A673 (cell line): ENCODE data around the gene PREX1. TPM values are rescaled to one million over a fixed set of nuclear protein-coding genes. Genes with fewer than 3 reads are reported as not detected.

Experiments
- BruUV-seq: library from RNA; stranded (reverse); fragments of 400-500 nt; replicated peaks from 2 replicates; lab custom pipeline; 2021; lab: Mats Ljungman, UMichigan
- CTCF ChIA-PET: fragments of 300-600 bp; sonication (Branson Sonifier 250); formaldehyde crosslinking; loops from one replicate; lab custom pipeline; 2022; ENCODE audit warnings: antibody characterized with exemption; lab: Charles Lee
- POLR2A ChIA-PET: fragments of 300-600 bp; sonication (Branson Sonifier 250); formaldehyde crosslinking; loops from one replicate; lab custom pipeline; 2022; ENCODE audit warnings: antibody characterized with exemption; ENCODE audit not compliant: low non-redundant PET; lab: Charles Lee
- DNase-seq: peaks from one replicate; pipeline ENCODE4 v3.0.0-alpha.2; 2015; ENCODE audit warnings: low spot score
- H3K27ac ChIP-seq: fragments of 200-600 bp; sonication (generic); 2 replicates; pipeline ENCODE4 v1.5.1; 2016; ENCODE audit warnings: mixed run types, low read depth, mild to moderate bottlenecking, mixed read lengths, antibody characterized with exemption, low read length; ENCODE audit not compliant: poor library complexity, severe bottlenecking
- H3K27me3 ChIP-seq: fragments of 200-600 bp; sonication (generic); replicated peaks from 2 replicates; pipeline ENCODE4 v1.6.1; 2017; ENCODE audit warnings: mixed run types, low read depth, mild to moderate bottlenecking, mixed read lengths, antibody characterized with exemption, low read length; ENCODE audit not compliant: insufficient read depth, poor library complexity
- H3K36me3 ChIP-seq: fragments of 200-600 bp; sonication (generic); 2 replicates; pipeline ENCODE4 v1.6.1; 2016; ENCODE audit warnings: mixed run types, mild to moderate bottlenecking, mixed read lengths, antibody characterized with exemption, low read length; ENCODE audit not compliant: insufficient read depth, poor library complexity, severe bottlenecking
- H3K4me1 ChIP-seq: fragments of 200-600 bp; sonication (generic); 2 replicates; pipeline ENCODE4 v1.6.1; 2017; ENCODE audit warnings: mixed run types, mild to moderate bottlenecking, mixed read lengths, antibody characterized with exemption, low read length; ENCODE audit not compliant: insufficient read depth, poor library complexity, severe bottlenecking
- H3K4me3 ChIP-seq: fragments of 200-600 bp; sonication (generic); 2 replicates; pipeline ENCODE4 v1.5.1; 2016; ENCODE audit warnings: low read depth, mixed run types, mild to moderate bottlenecking, mixed read lengths, low read length; ENCODE audit not compliant: poor library complexity, severe bottlenecking
- H3K9me3 ChIP-seq: fragments of 200-600 bp; sonication (generic); 2 replicates; pipeline ENCODE4 v1.6.1; 2016; ENCODE audit warnings: mixed run types, low read depth, mild to moderate bottlenecking, mixed read lengths, antibody characterized with exemption, low read length; ENCODE audit not compliant: poor library complexity, severe bottlenecking
- EZH2 ChIP-seq: fragments of 200-600 bp; sonication (generic); IDR thresholded peaks from 2 replicates; pipeline ENCODE4 v1.6.1; 2017; ENCODE audit warnings: borderline replicate concordance, low read depth, mild to moderate bottlenecking, mixed read lengths, antibody characterized with exemption, low read length; ENCODE audit not compliant: poor library complexity, severe bottlenecking
- intact Hi-C: fragments of 100-400 bp; cut with micrococcal nuclease; formaldehyde crosslinking; loops from one replicate; pipeline ENCODE4 v1.10.0; 2022; ENCODE audit not compliant: unreplicated experiment
- total RNA-seq: library from RNA; stranded (reverse); gene quantifications from 2 replicates; pipeline ENCODE4 v1.2.3, GENCODE V29; 2021
- TF ChIP-seq, protein P1 (sequence below): fragments of 300-800, 200-600 bp; sonication (generic); conservative IDR thresholded peaks from 2 replicates; pipeline ENCODE4 v1.5.1; 2017; ENCODE audit warnings: low read depth, mild to moderate bottlenecking, antibody characterized with exemption, low read length, moderate library complexity, mixed read lengths

PREX1 gene
- total RNA-seq, 1 experiment from 2014 or later = 145 TPM

GRCh38 chr20:48604426-48604825 is 223.4 kb downstream of the PREX1 start:
- Histone ChIP-seq H3K27ac (no peak overlapping the region), H3K36me3 (no peaks in the 10 kb centered on the region), H3K4me1 (no peaks in the 10 kb centered on the region), H3K4me3 (no peak overlapping the region), H3K9me3 (no peaks in the 10 kb centered on the region), H3K27me3 (no peaks in the 10 kb centered on the region)
- intact Hi-C loops = no loop called here
- DNase-seq = no peak
- no TSS peak for BruUV-seq
- TF ChIP-seq, protein P1, sequence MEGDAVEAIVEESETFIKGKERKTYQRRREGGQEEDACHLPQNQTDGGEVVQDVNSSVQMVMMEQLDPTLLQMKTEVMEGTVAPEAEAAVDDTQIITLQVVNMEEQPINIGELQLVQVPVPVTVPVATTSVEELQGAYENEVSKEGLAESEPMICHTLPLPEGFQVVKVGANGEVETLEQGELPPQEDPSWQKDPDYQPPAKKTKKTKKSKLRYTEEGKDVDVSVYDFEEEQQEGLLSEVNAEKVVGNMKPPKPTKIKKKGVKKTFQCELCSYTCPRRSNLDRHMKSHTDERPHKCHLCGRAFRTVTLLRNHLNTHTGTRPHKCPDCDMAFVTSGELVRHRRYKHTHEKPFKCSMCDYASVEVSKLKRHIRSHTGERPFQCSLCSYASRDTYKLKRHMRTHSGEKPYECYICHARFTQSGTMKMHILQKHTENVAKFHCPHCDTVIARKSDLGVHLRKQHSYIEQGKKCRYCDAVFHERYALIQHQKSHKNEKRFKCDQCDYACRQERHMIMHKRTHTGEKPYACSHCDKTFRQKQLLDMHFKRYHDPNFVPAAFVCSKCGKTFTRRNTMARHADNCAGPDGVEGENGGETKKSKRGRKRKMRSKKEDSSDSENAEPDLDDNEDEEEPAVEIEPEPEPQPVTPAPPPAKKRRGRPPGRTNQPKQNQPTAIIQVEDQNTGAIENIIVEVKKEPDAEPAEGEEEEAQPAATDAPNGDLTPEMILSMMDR = no peak
- no peak for TF ChIP-seq EZH2
- POLR2A ChIA-PET = no interaction called here
- CTCF ChIA-PET = no interaction called here

- ChIA-PET CTCF (no interaction called here), POLR2A (no interaction called here)
- Histone ChIP-seq H3K36me3 (no peaks in the 10 kb centered on the region), H3K4me1 (no peaks in the 10 kb centered on the region), H3K9me3 (no peaks in the 10 kb centered on the region), H3K27me3 (no peaks in the 10 kb centered on the region), H3K4me3 (no peak overlapping the region), H3K27ac (no peak overlapping the region)
- BruUV-seq = no TSS peak
- intact Hi-C loops = no loop called here
- no peak for TF ChIP-seq EZH2
- TF ChIP-seq, protein P1 = no peak
- DNase-seq = no peak
Observed at GRCh38 chr20:48603819-48604405, 223.9 kb downstream of the PREX1 start.

DNA sequence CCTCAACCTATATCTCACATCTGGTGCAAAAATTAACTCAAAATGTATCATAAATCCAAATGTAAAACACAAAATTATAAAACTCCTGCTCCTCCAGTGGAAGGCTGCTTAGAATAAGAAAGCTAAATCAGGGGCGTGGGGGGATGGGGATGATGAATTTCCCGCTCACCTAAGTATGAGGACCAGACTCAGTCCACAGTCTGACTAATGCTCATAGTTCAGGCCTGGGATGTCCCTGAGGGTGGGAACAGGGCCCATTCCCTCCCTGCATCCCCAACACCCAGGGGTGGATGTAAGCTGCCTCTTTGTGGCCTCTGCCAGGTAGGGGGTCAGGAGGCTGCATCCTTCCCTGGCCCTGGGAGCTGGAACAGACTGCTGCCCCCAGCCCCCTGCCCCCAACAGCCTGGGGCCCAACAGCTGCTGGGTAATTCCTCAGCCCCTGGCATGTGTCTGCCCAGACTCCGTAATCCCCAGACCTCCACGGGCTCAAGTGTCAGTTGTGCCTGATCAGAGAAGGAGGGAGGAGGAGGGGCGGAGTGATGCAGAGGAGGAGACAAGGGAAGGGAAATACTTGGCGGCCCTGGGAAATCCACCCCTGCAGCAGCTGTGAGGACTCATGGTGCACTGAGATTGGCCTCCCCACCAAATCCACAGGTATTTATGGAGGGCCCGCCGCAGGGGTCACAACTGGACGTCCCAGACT is 224.5 kb downstream of the PREX1 start:
- intact Hi-C loops = no loop called here
- Histone ChIP-seq H3K9me3 (no peaks in the 10 kb centered on the region), H3K4me3 (no peak overlapping the region), H3K36me3 (no peaks in the 10 kb centered on the region), H3K27ac (no peak overlapping the region), H3K4me1 (no peaks in the 10 kb centered on the region), H3K27me3 (no peaks in the 10 kb centered on the region)
- DNase-seq = no peak
- POLR2A ChIA-PET = no interaction called here
- CTCF ChIA-PET = no interaction called here
- BruUV-seq = no TSS peak
- no peak for TF ChIP-seq EZH2
- TF ChIP-seq, protein P1 = no peak
